Activated B cell treated with CpG ODN at 0.5 μM for 24 hours (primary cell): ENCODE results near the gene C17orf100. TPM values are rescaled to one million over a fixed set of nuclear protein-coding genes. Genes with fewer than 3 reads are reported as not detected.

Experiments
- ATAC-seq: fragments of 200-7000 bp; cut with Tn5 transposase; one replicate; pipeline ENCODE4 v1.10.0; 2021; ENCODE audit warnings: low read depth, mild to moderate bottlenecking, moderate library complexity
- CTCF ChIA-PET: fragments of 350-600 bp; sonication (Branson Sonifier 250); formaldehyde crosslinking; loops from one replicate; lab custom pipeline; 2021; ENCODE audit warnings: antibody characterized with exemption; lab: Charles Lee
- POLR2A ChIA-PET: fragments of 350-600 bp; sonication (Branson Sonifier 250); formaldehyde crosslinking; loops from one replicate; lab custom pipeline; 2021; ENCODE audit warnings: antibody characterized with exemption; lab: Charles Lee
- DNase-seq: peaks from one replicate; pipeline ENCODE4 v3.0.0; 2022
- H3K27ac Mint-ChIP-seq: one replicate; pipeline ENCODE4 v1.8.0; 2020; ENCODE audit warnings: mixed read lengths
- H3K27me3 Mint-ChIP-seq: one replicate; pipeline ENCODE4 v1.8.0; 2021; ENCODE audit warnings: mixed read lengths
- H3K36me3 Mint-ChIP-seq: one replicate; pipeline ENCODE4 v1.8.0; 2021; ENCODE audit warnings: low read depth, mixed read lengths
- H3K4me1 Mint-ChIP-seq: one replicate; pipeline ENCODE4 v1.8.0; 2021; ENCODE audit warnings: mixed read lengths
- H3K4me3 Mint-ChIP-seq: one replicate; pipeline ENCODE4 v1.8.0; 2020; ENCODE audit warnings: mild to moderate bottlenecking, mixed read lengths
- H3K9me3 Mint-ChIP-seq: one replicate; pipeline ENCODE4 v1.8.0; 2020; ENCODE audit warnings: mixed read lengths
- intact Hi-C: fragments of 100-400 bp; cut with micrococcal nuclease; formaldehyde crosslinking; loops from one replicate; pipeline ENCODE4 v1.15.1; 2024
- total RNA-seq: library from RNA; stranded (reverse); gene quantifications from 2 replicates; pipeline ENCODE4 v1.2.3, GENCODE V29; 2022
- TF ChIP-seq, protein P1 (sequence below): fragments of 200-600 bp; IDR thresholded peaks from one replicate; pipeline ENCODE4 v1.8.0; 2022; ENCODE audit warnings: antibody characterized with exemption, mild to moderate bottlenecking

Gene C17orf100
- total RNA-seq, 1 donor from 2014 or later = 3.5 TPM

DNA sequence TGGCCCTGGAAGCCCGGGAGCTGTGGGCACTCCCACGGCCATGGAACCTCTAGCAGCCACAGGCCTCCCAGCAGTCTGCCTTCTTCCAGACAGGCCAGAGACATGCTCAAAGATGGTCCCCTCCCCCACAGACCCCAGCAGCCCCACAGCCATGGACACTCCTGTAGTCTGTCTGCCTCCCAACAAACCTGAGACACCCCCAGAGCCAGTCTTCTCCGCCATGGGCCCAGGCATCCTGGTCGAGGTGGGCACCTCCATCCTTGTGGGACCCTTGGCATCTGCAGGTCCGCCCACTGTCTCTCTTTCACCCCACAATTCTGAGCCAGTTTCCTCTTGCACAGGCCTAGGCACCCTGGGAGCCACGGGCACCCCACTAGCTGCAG is 14.1 kb upstream of the C17orf100 start:
- no peak for DNase-seq
- H3K27me3 Mint-ChIP-seq = no peaks in the 10 kb centered on the region
- intact Hi-C loops = no loop called here
- no peak overlapping the region for H3K27ac Mint-ChIP-seq
- peaks cover 2% of the 10 kb centered on the region for H3K9me3 Mint-ChIP-seq
- H3K4me3 Mint-ChIP-seq = no peak overlapping the region
- TF ChIP-seq, protein P1, sequence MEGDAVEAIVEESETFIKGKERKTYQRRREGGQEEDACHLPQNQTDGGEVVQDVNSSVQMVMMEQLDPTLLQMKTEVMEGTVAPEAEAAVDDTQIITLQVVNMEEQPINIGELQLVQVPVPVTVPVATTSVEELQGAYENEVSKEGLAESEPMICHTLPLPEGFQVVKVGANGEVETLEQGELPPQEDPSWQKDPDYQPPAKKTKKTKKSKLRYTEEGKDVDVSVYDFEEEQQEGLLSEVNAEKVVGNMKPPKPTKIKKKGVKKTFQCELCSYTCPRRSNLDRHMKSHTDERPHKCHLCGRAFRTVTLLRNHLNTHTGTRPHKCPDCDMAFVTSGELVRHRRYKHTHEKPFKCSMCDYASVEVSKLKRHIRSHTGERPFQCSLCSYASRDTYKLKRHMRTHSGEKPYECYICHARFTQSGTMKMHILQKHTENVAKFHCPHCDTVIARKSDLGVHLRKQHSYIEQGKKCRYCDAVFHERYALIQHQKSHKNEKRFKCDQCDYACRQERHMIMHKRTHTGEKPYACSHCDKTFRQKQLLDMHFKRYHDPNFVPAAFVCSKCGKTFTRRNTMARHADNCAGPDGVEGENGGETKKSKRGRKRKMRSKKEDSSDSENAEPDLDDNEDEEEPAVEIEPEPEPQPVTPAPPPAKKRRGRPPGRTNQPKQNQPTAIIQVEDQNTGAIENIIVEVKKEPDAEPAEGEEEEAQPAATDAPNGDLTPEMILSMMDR = no peak
- ATAC-seq = no peak
- H3K36me3 Mint-ChIP-seq = peaks cover 38% of the 10 kb centered on the region
- POLR2A ChIA-PET = no interaction called here
- CTCF ChIA-PET = no interaction called here
- peaks cover 36% of the 10 kb centered on the region for H3K4me1 Mint-ChIP-seq

DNA sequence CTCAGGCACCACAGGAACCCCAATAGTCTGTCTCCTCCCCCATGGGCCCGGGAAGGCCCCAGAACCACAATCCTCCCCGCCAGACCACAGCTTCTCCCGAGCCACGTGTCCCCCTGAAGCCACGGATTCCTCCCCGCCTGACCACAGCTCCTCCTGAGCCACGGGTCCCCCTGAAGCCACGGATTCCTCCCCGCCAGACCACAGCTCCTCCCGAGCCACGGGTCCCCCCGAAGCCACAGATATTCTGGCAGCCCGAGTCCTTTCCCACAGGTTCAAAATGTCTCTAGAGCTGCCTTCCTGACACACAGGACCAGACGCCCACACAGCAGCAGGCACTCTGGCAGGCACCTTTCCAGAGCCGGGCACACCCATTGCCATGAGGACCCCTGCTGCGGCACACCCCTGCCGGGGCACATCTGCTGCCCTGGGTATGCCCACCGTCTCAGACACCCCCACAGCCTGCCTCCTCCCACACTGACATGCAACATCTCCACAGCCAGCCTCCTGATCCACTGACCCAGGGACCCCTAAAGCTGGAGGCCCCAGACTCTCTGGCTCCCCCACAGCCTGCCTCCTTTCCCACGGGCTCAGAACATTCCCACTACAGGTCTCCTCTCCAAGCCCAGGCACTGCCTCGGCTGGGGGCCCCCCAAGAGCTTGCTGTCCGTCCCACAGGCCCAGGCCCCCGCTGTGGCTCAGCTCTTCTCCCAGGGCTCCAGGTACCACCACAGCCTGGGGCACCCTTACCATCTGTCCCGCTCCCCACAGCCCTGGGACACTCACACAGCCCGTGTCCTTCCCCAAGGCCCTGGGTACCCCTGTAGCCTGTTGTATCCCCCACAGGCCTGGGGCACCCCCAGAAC is 13.3 kb upstream of the C17orf100 start:
- peaks cover 38% of the 10 kb centered on the region for H3K36me3 Mint-ChIP-seq
- peaks cover 38% of the 10 kb centered on the region for H3K4me1 Mint-ChIP-seq
- no peaks in the 10 kb centered on the region for H3K27me3 Mint-ChIP-seq
- intact Hi-C loops = no loop called here
- POLR2A ChIA-PET = interaction anchor here (1.0 kb wide), 1 partner anchor 13 kb away, joined by 4 read pairs; the partner anchor contains the start of genes C17orf100 and MED31
- peak overlapping the region; percentile 32 for H3K4me3 Mint-ChIP-seq
- ATAC-seq = no peak
- CTCF ChIA-PET = no interaction called here
- no peak overlapping the region for H3K27ac Mint-ChIP-seq
- no peak for DNase-seq
- TF ChIP-seq, protein P1 = no peak
- H3K9me3 Mint-ChIP-seq = peaks cover 2% of the 10 kb centered on the region

DNA sequence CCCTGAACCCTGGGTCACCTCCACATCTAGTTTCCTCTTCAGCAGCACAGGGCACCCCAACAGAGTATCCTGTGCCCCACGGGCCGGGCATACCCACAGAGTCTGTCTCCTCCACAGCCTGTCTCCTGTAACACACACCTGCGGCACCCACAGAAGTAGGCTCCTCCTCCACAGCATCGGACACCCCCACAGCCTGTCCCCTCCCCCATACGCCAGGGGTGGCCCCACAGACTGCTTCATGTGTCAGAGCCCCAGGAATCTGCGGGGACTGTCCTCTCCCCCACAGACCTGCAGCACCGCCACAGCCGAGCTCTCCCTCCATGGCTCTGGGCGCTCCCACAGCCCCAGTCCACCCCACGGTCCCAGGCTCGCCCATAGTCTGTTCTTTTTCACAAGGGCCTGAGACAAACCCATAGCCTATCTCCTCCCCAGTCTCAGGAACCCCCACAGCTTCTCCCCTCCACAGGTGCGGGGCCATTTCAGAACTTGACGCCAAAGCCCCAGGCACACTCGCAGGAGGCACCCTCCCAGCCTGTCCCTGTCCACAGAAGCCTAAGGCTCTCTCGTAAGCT is 12.5 kb upstream of the C17orf100 start:
- TF ChIP-seq, protein P1 = no peak
- Mint-ChIP-seq H3K27me3 (no peaks in the 10 kb centered on the region), H3K36me3 (peaks cover 40% of the 10 kb centered on the region), H3K4me1 (peaks cover 38% of the 10 kb centered on the region), H3K27ac (peak overlapping the region; percentile 99), H3K4me3 (peak overlapping the region; percentile 96), H3K9me3 (no peaks in the 10 kb centered on the region)
- ChIA-PET CTCF (no interaction called here), POLR2A (interaction anchor here (0.9 to 1.0 kb wide), 2 partner anchors 12 to 40 kb away, joined by 3 to 4 read pairs; partner anchors contain the start of genes C17orf100 and MED31)
- ATAC-seq (no peak), DNase-seq (no peak)
- intact Hi-C loops = no loop called here

DNA sequence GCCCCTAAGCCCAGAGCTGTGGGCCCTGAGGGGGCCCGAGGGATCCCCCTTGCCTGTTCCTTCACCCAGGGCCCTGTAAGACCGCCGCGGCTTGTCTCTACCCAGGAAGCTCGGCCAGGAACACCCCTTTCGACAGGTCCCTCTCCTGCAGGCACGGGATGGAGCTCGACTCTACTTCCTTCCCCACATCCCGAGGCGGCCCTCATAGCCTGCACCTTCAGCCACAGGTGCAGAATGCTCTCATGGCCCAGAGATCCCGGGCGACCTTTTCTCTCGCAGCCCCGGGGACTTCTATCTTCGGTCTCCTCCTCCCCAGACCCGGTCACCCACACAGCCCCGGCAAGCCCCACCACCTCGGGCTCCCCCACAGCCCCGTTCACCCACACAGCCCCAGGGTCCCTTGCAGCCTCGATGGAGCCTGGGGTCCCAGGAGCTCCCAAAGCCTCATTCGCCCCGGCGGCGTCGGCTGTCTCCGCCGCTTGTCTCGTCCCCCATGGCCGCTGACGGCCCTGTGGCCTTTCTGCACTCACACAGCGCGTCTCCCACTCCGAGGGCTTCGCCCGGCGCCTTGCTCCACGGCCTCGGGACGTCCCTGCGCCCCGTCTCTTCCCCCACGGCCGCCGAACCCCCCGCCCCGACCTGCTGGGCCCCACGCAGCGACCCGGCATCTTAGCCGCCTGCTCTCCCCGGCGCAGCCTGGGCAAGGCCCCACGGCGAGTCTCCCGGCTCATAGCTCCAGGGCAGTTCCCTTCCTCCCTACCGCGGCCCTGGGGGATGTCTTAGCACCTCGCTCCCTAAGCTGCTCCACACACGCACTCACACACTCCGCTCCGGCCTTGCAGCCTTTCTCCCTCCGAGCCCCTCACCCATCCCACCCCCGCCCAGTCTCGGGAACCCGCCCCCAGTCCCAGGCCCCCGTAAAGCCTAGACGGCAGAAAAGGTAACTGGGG is 11.7 kb upstream of the C17orf100 start:
- TF ChIP-seq, protein P1 = no peak
- CTCF ChIA-PET = no interaction called here
- peaks cover 44% of the 10 kb centered on the region for H3K4me1 Mint-ChIP-seq

More for the DNA sequence above, 11.7 kb upstream of the C17orf100 start:
- Mint-ChIP-seq H3K27ac (peak overlapping the region; percentile 99), H3K4me3 (peak overlapping the region; percentile 96), H3K36me3 (peaks cover 41% of the 10 kb centered on the region), H3K27me3 (no peaks in the 10 kb centered on the region), H3K9me3 (no peaks in the 10 kb centered on the region)
- peak; percentile 19 for ATAC-seq
- DNase-seq = no peak
- intact Hi-C loops = loop anchor here (1.0 to 10.0 kb wide), 5 partner anchors 11 to 1154 kb away; partner anchors contain the start of genes C17orf100, DERL2, MED31 and MIS12
- POLR2A ChIA-PET = interaction anchor here (0.5 to 3.0 kb wide), 6 partner anchors 11 to 913 kb away, joined by 3 to 28 read pairs (median 5); partner anchors contain the start of genes C17orf100 and MED31
